Endodermal cell (in vitro differentiated cells): ENCODE results near the gene ARHGAP10. TPM values are rescaled to one million over a fixed set of nuclear protein-coding genes. Genes with fewer than 3 reads are reported as not detected.

Source experiments
- DNase-seq: peaks from one replicate; pipeline ENCODE4 v3.0.0-alpha.2; 2017
- H3K27ac ChIP-seq: 2 replicates; pipeline ENCODE4 v1.5.1; 2013; ENCODE audit warnings: mild to moderate bottlenecking, low read depth, low read length, moderate library complexity
- H3K27me3 ChIP-seq: 2 replicates; pipeline ENCODE4 v1.6.1; 2013; ENCODE audit warnings: mild to moderate bottlenecking, low read length, moderate library complexity; ENCODE audit not compliant: insufficient read depth, control insufficient read depth, poor library complexity, severe bottlenecking
- H3K36me3 ChIP-seq: 2 replicates; pipeline ENCODE4 v1.7.0; 2013; ENCODE audit warnings: mild to moderate bottlenecking, low read length, moderate library complexity; ENCODE audit not compliant: control insufficient read depth, insufficient read depth
- H3K4me1 ChIP-seq: one replicate; pipeline ENCODE4 v1.7.0; 2013; ENCODE audit warnings: low read length; ENCODE audit not compliant: control insufficient read depth, insufficient read depth
- H3K4me3 ChIP-seq: 2 replicates; pipeline ENCODE4 v1.5.1; 2013; ENCODE audit warnings: mild to moderate bottlenecking, low read length, moderate library complexity
- H3K9ac ChIP-seq: 2 replicates; pipeline ENCODE4 v1.6.1; 2013; ENCODE audit warnings: mild to moderate bottlenecking, low read length, moderate library complexity; ENCODE audit not compliant: poor library complexity, severe bottlenecking; ENCODE audit errors: extremely low read depth
- H3K9me3 ChIP-seq: 2 replicates; pipeline ENCODE4 v1.6.1; 2013; ENCODE audit warnings: mild to moderate bottlenecking, low read length, moderate library complexity; ENCODE audit not compliant: control insufficient read depth
- H3K27ac Mint-ChIP-seq: 2 replicates; pipeline ENCODE4 v1.8.0; 2020; ENCODE audit warnings: mixed read lengths
- H3K27me3 Mint-ChIP-seq: 2 replicates; pipeline ENCODE4 v1.8.0; 2021; ENCODE audit warnings: mild to moderate bottlenecking, mixed read lengths; ENCODE audit not compliant: insufficient read depth
- H3K36me3 Mint-ChIP-seq: 2 replicates; pipeline ENCODE4 v1.8.0; 2020; ENCODE audit warnings: low read depth, mixed read lengths
- H3K4me1 Mint-ChIP-seq: 2 replicates; pipeline ENCODE4 v1.8.0; 2020; ENCODE audit warnings: mixed read lengths
- H3K4me3 Mint-ChIP-seq: 2 replicates; pipeline ENCODE4 v1.8.0; 2020; ENCODE audit warnings: mild to moderate bottlenecking, moderate library complexity, mixed read lengths
- H3K9me3 Mint-ChIP-seq: 2 replicates; pipeline ENCODE4 v1.8.0; 2020; ENCODE audit warnings: mild to moderate bottlenecking, mixed read lengths
- WGBS, 2 experiments: methylation state at CpG; one replicate each; pipeline versions ENCODE4 v1.1.5 to v1.1.7; 2013; ENCODE audit warnings: missing lambda C conversion rate in 2 of 2, mixed read lengths in 1 of 2; ENCODE audit not compliant: insufficient coverage in 1 of 2, insufficient read length in 1 of 2; 5-methylcytosine and 5-hydroxymethylcytosine counted together
- total RNA-seq, 2 donors: library from RNA; stranded (reverse); fragmentation: NEBNext Ultra II Directional in 1 of 2; extraction: Animal tissue kit (Norgen Biotek cat#: 25700) in 1 of 2; gene quantifications; 2 replicates in 1 of 2; 3 replicates in 1 of 2; pipeline ENCODE4 v1.2.1, GENCODE V29; 2021
- TF ChIP-seq, protein P1 (sequence below): fragments of 200-600 bp; sonication (generic); conservative IDR thresholded peaks from 2 replicates; pipeline ENCODE4 v1.5.0; 2021; ENCODE audit warnings: antibody characterized with exemption, mild to moderate bottlenecking

ARHGAP10 gene
- total RNA-seq, 2 donors from 2014 or later, result 9.1 to 11.8 TPM

DNA sequence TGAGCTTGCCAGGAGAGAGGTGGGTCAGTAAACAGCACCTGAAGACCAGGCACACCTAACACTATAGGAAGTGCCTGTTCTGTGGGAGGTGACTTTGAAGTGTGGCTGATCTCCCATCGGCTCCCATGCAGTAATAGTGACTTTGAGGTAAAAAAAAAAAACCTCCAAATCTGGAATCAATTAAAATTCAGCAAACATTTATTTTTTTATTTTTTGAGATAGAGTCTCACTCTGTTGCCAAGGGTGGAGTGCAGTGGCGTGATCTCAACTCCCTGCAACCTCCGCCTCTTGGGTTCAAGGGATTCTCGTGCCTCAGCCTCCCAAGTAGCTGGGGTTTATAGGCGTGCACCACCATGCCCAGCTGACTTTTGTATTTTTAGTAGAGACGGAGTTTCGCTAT, 32.4 kb downstream of the ARHGAP10 start:
- Mint-ChIP-seq H3K36me3 (no peaks in the 10 kb centered on the region), H3K27ac (no peak overlapping the region), H3K4me1 (peaks cover 3% of the 10 kb centered on the region), H3K27me3 (no peaks in the 10 kb centered on the region), H3K9me3 (no peaks in the 10 kb centered on the region), H3K4me3 (no peak overlapping the region)
- H3K27me3 ChIP-seq, result no peaks in the 10 kb centered on the region
- no peaks in the 10 kb centered on the region for H3K4me1 ChIP-seq
- TF ChIP-seq, protein P1, sequence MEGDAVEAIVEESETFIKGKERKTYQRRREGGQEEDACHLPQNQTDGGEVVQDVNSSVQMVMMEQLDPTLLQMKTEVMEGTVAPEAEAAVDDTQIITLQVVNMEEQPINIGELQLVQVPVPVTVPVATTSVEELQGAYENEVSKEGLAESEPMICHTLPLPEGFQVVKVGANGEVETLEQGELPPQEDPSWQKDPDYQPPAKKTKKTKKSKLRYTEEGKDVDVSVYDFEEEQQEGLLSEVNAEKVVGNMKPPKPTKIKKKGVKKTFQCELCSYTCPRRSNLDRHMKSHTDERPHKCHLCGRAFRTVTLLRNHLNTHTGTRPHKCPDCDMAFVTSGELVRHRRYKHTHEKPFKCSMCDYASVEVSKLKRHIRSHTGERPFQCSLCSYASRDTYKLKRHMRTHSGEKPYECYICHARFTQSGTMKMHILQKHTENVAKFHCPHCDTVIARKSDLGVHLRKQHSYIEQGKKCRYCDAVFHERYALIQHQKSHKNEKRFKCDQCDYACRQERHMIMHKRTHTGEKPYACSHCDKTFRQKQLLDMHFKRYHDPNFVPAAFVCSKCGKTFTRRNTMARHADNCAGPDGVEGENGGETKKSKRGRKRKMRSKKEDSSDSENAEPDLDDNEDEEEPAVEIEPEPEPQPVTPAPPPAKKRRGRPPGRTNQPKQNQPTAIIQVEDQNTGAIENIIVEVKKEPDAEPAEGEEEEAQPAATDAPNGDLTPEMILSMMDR, result no peak
- 74 to 83% methylated on average over 6 to 7 of the region's 7 CpGs for WGBS, 2 experiments
- H3K27ac ChIP-seq, result no peak overlapping the region
- no peaks in the 10 kb centered on the region for H3K9me3 ChIP-seq
- H3K36me3 ChIP-seq, result no peaks in the 10 kb centered on the region
- no peak for DNase-seq
- no peak overlapping the region for H3K9ac ChIP-seq
- no peak overlapping the region for H3K4me3 ChIP-seq

DNA sequence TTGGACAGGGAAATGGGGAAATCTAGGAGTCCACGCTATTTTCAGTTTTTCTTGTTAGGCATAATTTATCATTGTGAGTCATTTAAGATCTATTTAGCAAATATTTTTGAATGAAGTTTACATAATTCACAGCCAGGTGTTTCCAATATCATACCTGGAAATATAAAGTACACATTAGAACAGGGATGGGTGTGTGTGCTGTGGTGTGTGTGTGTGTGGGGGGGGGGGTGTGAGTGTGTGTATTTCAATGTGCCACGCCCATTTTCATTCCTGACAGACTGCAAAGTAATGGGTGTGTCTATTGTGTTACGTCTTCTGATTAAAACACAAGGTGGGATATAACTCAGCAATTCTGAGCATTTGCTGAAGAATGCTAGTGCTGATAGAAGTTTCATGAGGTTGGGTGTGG, 33.2 kb downstream of the ARHGAP10 start:
- Mint-ChIP-seq H3K4me3 (no peak overlapping the region), H3K4me1 (peaks cover 3% of the 10 kb centered on the region), H3K27me3 (no peaks in the 10 kb centered on the region), H3K36me3 (no peaks in the 10 kb centered on the region), H3K9me3 (no peaks in the 10 kb centered on the region), H3K27ac (no peak overlapping the region)
- Histone ChIP-seq H3K4me1 (no peaks in the 10 kb centered on the region), H3K27me3 (no peaks in the 10 kb centered on the region), H3K9ac (no peak overlapping the region), H3K36me3 (no peaks in the 10 kb centered on the region), H3K4me3 (no peak overlapping the region), H3K9me3 (no peaks in the 10 kb centered on the region), H3K27ac (no peak overlapping the region)
- no peak for DNase-seq
- 87% methylated on average over 3 of the region's 3 CpGs; no CpG with 5 or more reads in 1 of the 2 experiments for WGBS, 2 experiments
- TF ChIP-seq, protein P1, result no peak

DNA sequence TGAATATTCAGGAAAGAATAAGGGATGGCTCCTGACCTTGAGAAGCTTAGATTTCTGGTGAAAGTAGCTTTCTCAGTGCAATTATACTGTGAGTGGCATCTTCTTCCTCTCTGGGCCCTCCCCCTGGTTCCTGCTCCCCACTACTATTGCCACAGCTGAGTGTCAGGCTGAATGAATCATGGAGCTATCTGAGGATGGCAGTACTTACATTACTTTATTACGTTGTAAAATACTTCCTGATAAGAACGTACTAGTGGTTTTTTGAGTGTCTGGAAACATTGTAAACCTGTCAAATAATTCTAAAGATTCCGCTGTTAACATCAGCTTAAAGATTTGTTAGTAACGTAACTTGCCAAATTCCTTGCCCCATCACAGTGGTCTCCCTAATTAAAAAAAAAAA, 36.2 kb downstream of the ARHGAP10 start:
- Histone ChIP-seq H3K9ac (no peak overlapping the region), H3K9me3 (no peaks in the 10 kb centered on the region), H3K36me3 (no peaks in the 10 kb centered on the region), H3K4me1 (peaks cover 8% of the 10 kb centered on the region), H3K27ac (no peak overlapping the region), H3K27me3 (no peaks in the 10 kb centered on the region), H3K4me3 (no peak overlapping the region)
- 68 to 100% methylated on average over 1 to 4 of the region's 4 CpGs for WGBS, 2 experiments
- no peaks in the 10 kb centered on the region for H3K9me3 Mint-ChIP-seq
- DNase-seq, result no peak
- peaks cover 17% of the 10 kb centered on the region for H3K4me1 Mint-ChIP-seq
- H3K4me3 Mint-ChIP-seq, result no peak overlapping the region
- H3K27ac Mint-ChIP-seq, result no peak overlapping the region
- H3K36me3 Mint-ChIP-seq, result no peaks in the 10 kb centered on the region
- TF ChIP-seq, protein P1, result no peak
- H3K27me3 Mint-ChIP-seq, result no peaks in the 10 kb centered on the region
